Ishikawa (cell line): ENCODE results near the gene HELZ2.

ENCODE experiments used
- CEBPB ChIP-seq: IDR thresholded peaks from 2 replicates; pipeline ENCODE4 v1.6.1; 2012
- EP300 ChIP-seq: IDR thresholded peaks from 2 replicates; pipeline ENCODE4 v1.6.1; 2012; ENCODE audit warnings: borderline replicate concordance
- FOXM1 ChIP-seq: IDR thresholded peaks from 2 replicates; pipeline ENCODE4 v1.6.1; 2012; ENCODE audit warnings: low read depth, borderline replicate concordance
- RAD21 ChIP-seq: IDR thresholded peaks from 2 replicates; pipeline ENCODE4 v1.6.1; 2012; ENCODE audit warnings: low read depth
- REST ChIP-seq: IDR thresholded peaks from 2 replicates; pipeline ENCODE4 v1.6.1; 2012; ENCODE audit warnings: low read depth, mild to moderate bottlenecking
- TAF1 ChIP-seq: IDR thresholded peaks from 2 replicates; pipeline ENCODE4 v1.6.1; 2012; ENCODE audit warnings: low read depth, mild to moderate bottlenecking
- TF ChIP-seq, protein P1 (sequence below): IDR thresholded peaks from 2 replicates; pipeline ENCODE4 v1.6.1; 2012

- TF ChIP-seq REST: no peak
- no peak for TF ChIP-seq TAF1
- no peak for TF ChIP-seq EP300
- TF ChIP-seq CEBPB: no peak
- no peak for TF ChIP-seq FOXM1
- TF ChIP-seq, protein P1, sequence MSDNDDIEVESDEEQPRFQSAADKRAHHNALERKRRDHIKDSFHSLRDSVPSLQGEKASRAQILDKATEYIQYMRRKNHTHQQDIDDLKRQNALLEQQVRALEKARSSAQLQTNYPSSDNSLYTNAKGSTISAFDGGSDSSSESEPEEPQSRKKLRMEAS: no peak
- no peak for TF ChIP-seq RAD21
These were observed 47.0 kb upstream of the HELZ2 start for GRCh38 chr20:63620991-63621390.
